SJCRH30 (cell line): Measurements from ENCODE around the gene COL4A4. TPM values are rescaled to one million over a fixed set of nuclear protein-coding genes. Genes with fewer than 3 reads are reported as not detected.

ENCODE experiments used
- DNase-seq, 2 experiments: peaks; one replicate each; pipeline ENCODE4 v3.0.0-alpha.2; 2015 to 2020
- H3K27ac ChIP-seq: fragments of 250-450 bp; sonication (Bioruptor Pico); 2 replicates; pipeline ENCODE4 v1.5.1; 2020; ENCODE audit warnings: mild to moderate bottlenecking, moderate library complexity
- H3K27me3 ChIP-seq: fragments of 250-450 bp; sonication (Bioruptor Pico); 2 replicates; pipeline ENCODE4 v1.5.1; 2020; ENCODE audit warnings: mild to moderate bottlenecking, moderate library complexity
- H3K36me3 ChIP-seq: fragments of 250-450 bp; sonication (Bioruptor Pico); 2 replicates; pipeline ENCODE4 v1.5.1; 2020; ENCODE audit warnings: mild to moderate bottlenecking, moderate library complexity
- H3K4me1 ChIP-seq: fragments of 250-450 bp; sonication (Bioruptor Pico); 2 replicates; pipeline ENCODE4 v1.5.1; 2020; ENCODE audit warnings: mild to moderate bottlenecking, moderate library complexity
- H3K4me3 ChIP-seq: fragments of 250-450 bp; sonication (Bioruptor Pico); 2 replicates; pipeline ENCODE4 v1.5.1; 2020; ENCODE audit warnings: mild to moderate bottlenecking, moderate library complexity
- H3K9me3 ChIP-seq: fragments of 250-450 bp; sonication (Bioruptor Pico); replicated peaks from 2 replicates; pipeline ENCODE4 v1.5.1; 2020; ENCODE audit warnings: mild to moderate bottlenecking, moderate library complexity
- total RNA-seq: library from RNA; depleted of rRNA; stranded (reverse); fragments of >200 nt; shearing (Covaris generic); gene quantifications from 2 replicates; pipeline ENCODE4 v1.2.3, GENCODE V29; 2014

Gene COL4A4
- total RNA-seq, 1 experiment from 2014 or later: not detected

DNA sequence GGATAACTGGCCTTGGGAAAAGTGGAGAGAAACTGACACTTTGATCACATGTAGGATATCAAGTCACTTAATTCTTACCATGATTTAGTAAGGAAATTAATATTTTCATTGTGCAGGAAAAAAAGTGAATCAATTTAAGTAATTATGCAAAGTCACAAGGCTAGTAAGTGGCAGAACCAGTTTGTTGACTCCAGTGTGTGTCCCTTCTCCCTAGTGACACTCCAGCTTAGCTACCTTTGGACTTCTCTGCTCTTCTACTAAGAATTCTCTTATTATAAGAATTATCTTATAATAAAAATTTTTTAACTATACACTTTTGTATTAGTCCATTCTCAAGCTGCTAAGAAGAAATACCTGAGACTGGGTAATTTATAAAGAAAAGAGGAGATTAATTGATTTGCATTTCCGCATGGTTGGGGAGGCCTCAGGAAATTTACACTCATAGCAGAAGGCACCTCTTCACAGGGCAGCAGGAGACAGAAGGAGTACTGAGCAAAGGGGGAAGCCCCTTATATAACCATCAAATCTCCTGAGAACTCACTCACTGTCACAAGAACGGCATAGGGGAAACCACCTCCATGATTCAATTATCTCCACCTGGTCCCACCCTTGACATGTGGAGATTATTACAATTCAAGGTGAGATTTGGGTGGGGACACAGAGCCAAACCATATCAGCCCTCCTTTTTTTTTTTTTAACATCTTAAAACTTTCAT is 13.6 kb downstream of the COL4A4 start:
- no peaks in the 10 kb centered on the region for H3K27me3 ChIP-seq

DNA sequence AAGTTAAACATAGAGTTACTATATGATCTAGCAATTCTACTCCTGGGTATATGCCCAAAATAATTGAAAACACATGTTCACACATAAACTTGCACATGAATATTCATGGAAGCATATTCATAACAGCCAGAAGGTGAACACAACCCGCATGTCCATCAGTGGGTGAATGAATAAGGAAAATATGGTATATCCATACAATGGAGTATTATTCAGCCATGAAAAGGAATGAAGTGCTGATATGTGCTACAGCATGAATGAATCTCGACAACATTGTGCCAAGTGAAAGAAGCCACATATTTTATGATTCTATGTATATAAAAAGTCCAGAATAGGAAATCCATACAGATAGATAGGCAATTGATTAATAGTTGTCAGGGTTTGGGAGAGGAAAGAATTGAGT is 15.9 kb downstream of the COL4A4 start:
- 0 out of 2 replicates have a peak, but pooled peaks cover 6% of the 10 kb centered on the region for H3K9me3 ChIP-seq
- H3K27ac ChIP-seq: no peak overlapping the region
- no peak overlapping the region for H3K4me3 ChIP-seq
- H3K4me1 ChIP-seq: no peaks in the 10 kb centered on the region
- no peaks in the 10 kb centered on the region for H3K36me3 ChIP-seq
- H3K27me3 ChIP-seq: no peaks in the 10 kb centered on the region
- DNase-seq: no peak

More for the DNA sequence above, 13.6 kb downstream of the COL4A4 start:
- H3K27ac ChIP-seq: no peak overlapping the region
- H3K9me3 ChIP-seq: 0 out of 2 replicates have a peak, but pooled peaks cover 6% of the 10 kb centered on the region
- no peak overlapping the region for H3K4me3 ChIP-seq
- H3K4me1 ChIP-seq: no peaks in the 10 kb centered on the region
- no peaks in the 10 kb centered on the region for H3K36me3 ChIP-seq
- no peak for DNase-seq

DNA sequence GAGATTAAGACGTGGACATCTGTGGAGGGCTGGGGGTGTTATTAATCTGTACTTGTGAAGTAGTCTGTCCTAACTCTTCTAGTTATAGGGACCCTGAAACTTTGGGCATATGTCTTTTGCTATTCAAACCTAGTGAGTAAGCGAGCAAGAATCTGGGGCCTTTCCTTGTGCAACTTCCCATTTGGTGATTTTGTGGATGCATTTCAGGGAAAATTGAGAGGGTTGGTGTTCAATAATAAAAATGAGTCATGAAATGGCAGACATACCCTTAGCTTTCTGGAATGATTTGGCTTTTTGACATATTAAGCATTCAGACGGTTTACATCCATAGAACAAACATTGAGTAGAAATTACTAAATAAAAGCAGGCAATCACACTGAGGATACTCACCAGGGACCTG is 17.0 kb downstream of the COL4A4 start:
- Histone ChIP-seq H3K27me3 (no peaks in the 10 kb centered on the region), H3K4me1 (no peaks in the 10 kb centered on the region), H3K36me3 (no peaks in the 10 kb centered on the region), H3K27ac (no peak overlapping the region), H3K9me3 (0 out of 2 replicates have a peak, but pooled peaks cover 6% of the 10 kb centered on the region), H3K4me3 (no peak overlapping the region)
- no peak for DNase-seq

DNA sequence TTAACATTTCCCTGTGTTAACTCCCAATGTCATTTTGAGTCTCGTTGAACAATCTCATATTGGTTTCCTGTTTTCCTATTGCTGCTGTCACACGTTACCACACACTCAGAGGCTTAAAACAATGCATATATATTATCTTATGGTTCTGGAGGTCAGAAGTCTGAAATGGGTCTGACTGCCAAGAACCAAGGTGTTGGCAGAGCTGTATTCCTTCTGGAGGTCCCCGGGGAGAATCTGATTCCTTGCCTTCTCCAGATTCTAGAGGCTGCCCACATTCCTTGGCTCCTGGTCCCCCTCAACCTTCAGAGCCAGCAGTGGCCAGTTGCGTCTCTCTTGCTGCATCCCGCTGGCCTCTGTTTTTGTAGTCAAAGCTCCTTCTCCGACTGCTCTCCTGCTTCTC is 17.5 kb downstream of the COL4A4 start:
- H3K27ac ChIP-seq: no peak overlapping the region
- no peaks in the 10 kb centered on the region for H3K36me3 ChIP-seq
- DNase-seq: no peak
- H3K4me3 ChIP-seq: no peak overlapping the region
- no peaks in the 10 kb centered on the region for H3K4me1 ChIP-seq
- 0 out of 2 replicates have a peak, but pooled peaks cover 6% of the 10 kb centered on the region for H3K9me3 ChIP-seq
- H3K27me3 ChIP-seq: no peaks in the 10 kb centered on the region

DNA sequence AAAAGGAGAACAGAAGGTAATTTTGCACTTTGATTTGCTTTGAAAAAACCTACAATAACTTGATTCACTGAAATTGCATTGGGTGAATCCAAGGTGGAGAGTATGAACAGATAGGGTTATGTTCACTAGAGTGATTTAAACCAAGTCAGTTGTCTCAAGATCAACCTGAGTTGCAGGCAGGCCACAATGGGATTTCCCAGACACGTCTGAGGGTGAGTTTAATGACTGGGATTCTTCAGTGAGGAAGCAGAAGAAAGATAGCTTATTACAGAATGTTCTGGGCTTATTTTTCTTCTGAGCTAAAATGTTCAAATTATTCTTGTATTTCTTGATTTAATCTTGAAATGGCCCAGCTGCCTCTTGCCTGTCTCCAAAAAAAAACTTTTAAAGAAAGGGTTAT is 20.1 kb downstream of the COL4A4 start:
- no peak overlapping the region for H3K27ac ChIP-seq
- no peak for DNase-seq
- H3K9me3 ChIP-seq: 0 out of 2 replicates have a peak, but pooled peaks cover 6% of the 10 kb centered on the region
- no peaks in the 10 kb centered on the region for H3K27me3 ChIP-seq
- no peaks in the 10 kb centered on the region for H3K36me3 ChIP-seq
- H3K4me1 ChIP-seq: no peaks in the 10 kb centered on the region
- no peak overlapping the region for H3K4me3 ChIP-seq

DNA sequence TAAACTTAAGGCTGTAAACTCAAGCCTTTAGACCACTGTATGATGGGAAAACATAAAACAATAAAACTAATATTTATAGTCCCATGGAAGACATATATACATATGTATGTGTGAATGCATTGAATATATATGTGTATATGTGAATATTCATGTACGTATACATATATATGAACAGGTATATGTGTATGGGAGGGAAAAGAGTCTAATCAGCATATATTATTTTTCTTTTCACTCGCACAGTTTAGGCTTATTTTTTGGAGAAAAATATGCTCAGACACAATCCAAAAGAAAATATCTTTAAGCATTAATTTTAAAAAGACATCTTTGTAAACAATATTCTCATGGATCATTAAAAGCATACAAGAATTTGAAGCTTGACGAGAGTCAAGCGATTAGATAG is 22.7 kb downstream of the COL4A4 start:
- Histone ChIP-seq H3K4me1 (no peaks in the 10 kb centered on the region), H3K36me3 (no peaks in the 10 kb centered on the region), H3K27ac (no peak overlapping the region), H3K4me3 (no peak overlapping the region), H3K9me3 (no peaks in the 10 kb centered on the region), H3K27me3 (no peaks in the 10 kb centered on the region)
- no peak for DNase-seq

DNA sequence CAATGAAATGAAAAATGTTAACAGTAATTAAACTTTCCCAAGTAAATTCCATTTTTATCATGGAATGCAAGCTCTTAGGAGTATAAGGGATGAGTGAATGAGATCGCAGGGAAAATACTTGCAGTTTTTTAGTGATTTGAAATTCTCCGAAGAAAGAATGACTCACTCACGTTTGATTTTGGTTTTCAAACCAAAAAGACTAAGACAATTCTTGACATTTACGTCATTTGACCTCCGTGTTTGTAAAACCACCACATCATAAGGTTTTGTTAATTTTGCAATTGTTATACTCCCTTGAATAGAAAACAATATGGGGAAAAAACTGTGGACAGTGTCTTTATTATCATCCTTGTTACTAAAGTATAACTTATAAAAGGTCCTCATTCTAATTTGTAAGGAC is 29.4 kb downstream of the COL4A4 start:
- peaks cover 18% of the 10 kb centered on the region for H3K4me1 ChIP-seq
- no peak overlapping the region for H3K4me3 ChIP-seq
- no peak overlapping the region for H3K27ac ChIP-seq
- H3K36me3 ChIP-seq: no peaks in the 10 kb centered on the region
- no peaks in the 10 kb centered on the region for H3K9me3 ChIP-seq
- DNase-seq: no peak
- H3K27me3 ChIP-seq: no peaks in the 10 kb centered on the region

DNA sequence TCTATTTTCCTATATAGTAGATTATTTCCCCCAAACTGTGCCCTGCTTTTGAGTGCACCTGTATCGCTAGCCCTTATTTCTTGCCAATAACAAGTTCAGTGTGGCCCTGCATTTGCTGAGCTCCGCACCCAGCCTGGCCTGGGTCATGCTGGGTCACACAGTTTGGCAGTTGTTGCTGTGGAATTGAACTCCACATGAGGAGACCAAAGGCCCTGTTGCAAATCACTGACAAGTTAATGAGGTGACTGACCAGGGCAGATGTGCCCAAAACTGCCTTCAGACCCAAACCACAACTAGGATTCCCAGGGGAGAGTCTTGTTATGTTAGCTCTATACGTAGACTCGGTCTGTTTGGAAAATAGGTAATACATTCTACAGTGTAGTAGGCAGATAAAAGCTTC is 31.0 kb downstream of the COL4A4 start:
- Histone ChIP-seq H3K36me3 (no peaks in the 10 kb centered on the region), H3K9me3 (no peaks in the 10 kb centered on the region), H3K27me3 (no peaks in the 10 kb centered on the region), H3K27ac (no peak overlapping the region), H3K4me3 (no peak overlapping the region), H3K4me1 (peaks cover 18% of the 10 kb centered on the region)
- DNase-seq: peak; percentile 90 to 98

DNA sequence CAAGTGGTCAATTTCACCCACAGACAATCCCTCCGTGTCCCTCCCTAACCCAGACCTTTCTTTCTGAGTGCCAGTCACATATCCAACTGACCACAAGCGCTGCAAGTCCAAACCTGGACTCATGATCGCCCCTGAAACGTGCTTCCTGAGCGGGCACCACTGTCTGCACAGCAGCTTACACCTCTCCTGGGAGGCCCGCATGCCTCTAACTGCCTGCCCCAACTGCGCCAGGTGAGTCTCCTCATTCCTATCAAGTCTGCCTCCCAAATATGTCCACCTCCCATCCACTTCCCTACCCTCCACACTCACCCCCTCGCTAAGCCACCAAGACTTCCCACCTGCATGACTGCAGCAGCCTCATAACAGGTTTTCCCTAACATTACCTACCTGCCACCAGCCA is 33.4 kb downstream of the COL4A4 start:
- Histone ChIP-seq H3K4me1 (peaks cover 15% of the 10 kb centered on the region), H3K36me3 (no peaks in the 10 kb centered on the region), H3K4me3 (no peak overlapping the region), H3K27ac (no peak overlapping the region), H3K9me3 (no peaks in the 10 kb centered on the region), H3K27me3 (no peaks in the 10 kb centered on the region)
- no peak for DNase-seq

DNA sequence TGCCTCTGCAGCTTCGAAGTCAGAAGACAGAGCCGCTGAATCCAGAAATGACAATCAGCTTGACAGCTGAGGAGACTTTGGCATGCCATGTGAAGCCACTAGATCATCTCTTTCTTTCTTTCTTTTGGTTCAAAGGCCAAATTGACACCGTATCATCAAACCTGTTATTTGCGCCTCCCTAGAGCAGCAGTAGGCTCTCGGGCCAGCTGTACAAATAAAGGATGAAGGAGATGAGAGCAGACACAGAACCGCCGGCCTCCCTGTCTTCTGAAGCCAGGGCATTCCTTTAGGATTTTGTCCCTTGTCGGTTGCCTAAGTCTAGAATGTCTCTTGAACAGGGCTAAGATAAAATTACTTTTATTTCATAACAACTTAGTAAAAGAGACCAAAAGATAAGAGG is 36.8 kb downstream of the COL4A4 start:
- H3K4me1 ChIP-seq: no peaks in the 10 kb centered on the region; the same call in 1 of the 2 replicates
- peak; percentile 54 to 70 for DNase-seq
- no peaks in the 10 kb centered on the region for H3K9me3 ChIP-seq
- no peak overlapping the region for H3K27ac ChIP-seq
- H3K36me3 ChIP-seq: no peaks in the 10 kb centered on the region
- no peaks in the 10 kb centered on the region for H3K27me3 ChIP-seq
- H3K4me3 ChIP-seq: no peak overlapping the region

DNA sequence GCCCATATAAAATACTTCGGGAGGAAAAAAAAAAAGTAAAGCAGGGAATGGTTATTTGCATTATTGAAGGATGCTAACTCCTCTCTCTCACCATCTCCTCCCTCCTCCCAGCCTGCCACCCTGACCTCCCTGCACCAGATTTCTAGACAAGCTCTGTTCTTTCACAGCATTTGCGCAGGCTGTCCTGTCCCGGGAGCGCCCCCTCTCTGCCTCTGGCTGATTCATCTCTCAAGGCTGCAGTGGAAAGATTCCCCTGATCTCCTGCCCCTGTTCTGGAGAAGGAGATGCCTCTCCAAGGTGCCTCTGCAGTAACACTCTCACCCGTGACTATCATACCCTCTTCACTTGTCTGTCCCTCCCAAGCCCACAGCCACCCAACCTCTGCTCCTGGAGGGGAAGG is 38.5 kb downstream of the COL4A4 start:
- peak in 1 of 2 experiments; percentile 14 for DNase-seq
- Histone ChIP-seq H3K9me3 (no peaks in the 10 kb centered on the region), H3K36me3 (no peaks in the 10 kb centered on the region), H3K27ac (no peak overlapping the region), H3K27me3 (no peaks in the 10 kb centered on the region), H3K4me3 (no peak overlapping the region), H3K4me1 (no peaks in the 10 kb centered on the region; the same call in 1 of the 2 replicates)

DNA sequence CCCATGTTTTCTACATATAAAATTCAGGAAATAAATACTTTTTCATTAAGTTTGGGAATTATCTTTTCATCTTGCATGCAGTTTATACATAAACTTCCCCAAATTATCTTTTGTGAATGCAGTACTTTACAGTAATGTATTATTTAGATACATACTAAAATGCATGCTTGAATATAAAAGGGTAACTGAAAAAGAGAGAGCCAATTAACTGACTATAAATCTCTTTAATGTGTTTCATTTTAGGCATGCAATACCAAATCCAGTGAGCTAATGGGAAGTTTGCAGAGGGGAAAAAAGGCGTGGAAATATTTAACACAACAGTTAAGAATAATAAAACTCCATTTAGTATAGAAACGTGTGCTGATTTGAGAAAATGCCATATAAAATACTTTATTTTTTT is 39.2 kb downstream of the COL4A4 start:
- no peak overlapping the region for H3K4me3 ChIP-seq

DNA sequence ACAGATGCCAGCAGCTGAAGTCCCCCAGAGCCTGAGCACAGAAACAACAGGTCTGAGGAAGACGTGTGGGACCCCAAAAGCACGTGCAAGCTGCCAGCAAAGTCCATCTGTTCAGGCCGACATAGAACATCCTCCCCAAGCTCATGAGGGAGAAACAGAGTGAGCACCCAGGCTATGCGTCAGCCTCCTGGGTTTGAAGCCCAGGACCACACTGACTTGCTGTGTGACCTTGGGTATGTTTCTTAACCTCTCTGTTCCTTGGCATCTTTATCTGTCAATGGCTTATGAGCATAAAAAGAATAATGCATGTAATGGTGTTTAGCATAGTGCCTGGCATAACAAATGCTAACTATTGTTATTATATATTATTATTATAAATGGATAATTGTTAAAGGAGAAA is 40.3 kb downstream of the COL4A4 start:
- no peak for DNase-seq

More for the DNA sequence above, 39.2 kb downstream of the COL4A4 start:
- Histone ChIP-seq H3K4me1 (no peaks in the 10 kb centered on the region; the same call in 1 of the 2 replicates), H3K27me3 (no peaks in the 10 kb centered on the region), H3K27ac (no peak overlapping the region), H3K9me3 (no peaks in the 10 kb centered on the region), H3K36me3 (no peaks in the 10 kb centered on the region)
- DNase-seq: no peak

DNA sequence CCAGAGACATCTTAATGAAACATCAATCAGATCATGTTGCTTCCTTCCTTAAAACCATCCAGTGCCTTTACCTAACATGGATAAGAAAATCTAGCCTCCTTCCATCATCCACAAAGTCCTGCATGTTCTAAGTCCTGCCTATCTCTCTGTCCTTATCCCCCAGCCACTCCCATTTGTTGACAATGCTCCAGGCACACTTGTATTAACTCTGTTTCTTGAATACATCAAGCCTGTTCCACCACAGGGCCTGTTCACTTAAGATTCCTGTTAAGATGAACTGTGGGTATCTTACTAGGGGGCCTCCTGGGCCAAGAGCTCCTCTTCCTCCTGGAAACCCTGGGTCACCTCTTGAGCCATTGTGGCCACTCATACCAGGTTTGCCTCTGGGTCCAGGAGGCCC is 45.7 kb downstream of the COL4A4 start:
- DNase-seq: no peak
- no peak overlapping the region for H3K27ac ChIP-seq
- no peaks in the 10 kb centered on the region for H3K9me3 ChIP-seq
- no peaks in the 10 kb centered on the region for H3K4me1 ChIP-seq
- no peaks in the 10 kb centered on the region for H3K27me3 ChIP-seq
- H3K36me3 ChIP-seq: no peaks in the 10 kb centered on the region
- H3K4me3 ChIP-seq: no peak overlapping the region

More for the DNA sequence above, 40.3 kb downstream of the COL4A4 start:
- H3K4me1 ChIP-seq: no peaks in the 10 kb centered on the region; the same call in 1 of the 2 replicates
- H3K9me3 ChIP-seq: no peaks in the 10 kb centered on the region
- H3K36me3 ChIP-seq: no peaks in the 10 kb centered on the region
- H3K27me3 ChIP-seq: no peaks in the 10 kb centered on the region
- no peak overlapping the region for H3K4me3 ChIP-seq
- no peak overlapping the region for H3K27ac ChIP-seq

DNA sequence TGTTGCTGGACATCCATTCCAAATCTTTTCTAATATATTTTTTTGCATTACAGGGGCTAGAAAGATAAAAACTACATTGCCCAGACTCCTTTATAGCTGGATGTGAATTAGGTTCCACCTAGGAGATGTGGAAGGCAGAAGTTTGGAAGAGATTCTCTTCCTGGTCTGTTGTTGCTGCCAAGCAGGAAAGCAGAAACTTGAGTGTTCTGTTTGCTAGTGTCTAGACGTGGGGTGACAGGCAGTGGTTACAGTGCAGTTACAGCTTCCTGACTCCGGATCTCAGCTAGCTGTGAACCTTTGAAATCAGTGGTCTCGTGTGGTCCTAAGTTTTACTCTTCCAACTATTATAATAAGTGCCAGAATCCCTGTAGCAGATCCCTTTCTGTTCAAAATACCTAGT is 46.2 kb downstream of the COL4A4 start:
- Histone ChIP-seq H3K9me3 (no peaks in the 10 kb centered on the region), H3K27ac (no peak overlapping the region), H3K4me1 (no peaks in the 10 kb centered on the region), H3K4me3 (no peak overlapping the region), H3K27me3 (no peaks in the 10 kb centered on the region), H3K36me3 (no peaks in the 10 kb centered on the region)
- no peak for DNase-seq

DNA sequence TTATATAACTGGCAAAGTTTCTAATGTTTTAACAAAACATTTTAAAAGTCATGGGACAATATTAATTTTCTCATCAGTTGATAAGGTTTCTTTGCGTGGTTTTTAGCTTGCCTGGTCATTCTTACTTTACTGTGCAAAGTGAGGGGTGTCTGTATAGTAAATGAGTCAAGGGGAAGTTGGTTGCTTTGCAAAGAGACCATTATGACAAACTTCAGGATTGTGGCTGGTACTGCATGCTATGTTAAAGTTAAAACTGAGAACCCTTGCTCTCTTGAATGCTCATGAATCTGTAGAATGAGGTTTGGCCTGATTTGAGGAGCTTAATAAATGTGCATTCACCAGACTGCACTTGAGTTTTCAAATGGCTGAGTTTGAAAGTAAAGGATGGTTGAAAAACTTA is 47.0 kb downstream of the COL4A4 start:
- no peaks in the 10 kb centered on the region for H3K4me1 ChIP-seq
- H3K27me3 ChIP-seq: no peaks in the 10 kb centered on the region
- H3K27ac ChIP-seq: no peak overlapping the region
- H3K4me3 ChIP-seq: no peak overlapping the region
- no peaks in the 10 kb centered on the region for H3K36me3 ChIP-seq
- no peaks in the 10 kb centered on the region for H3K9me3 ChIP-seq
- no peak for DNase-seq
